Astrocyte of the hippocampus (primary cell): ENCODE results near the gene PDZD4.

Source experiments
- DNase-seq: peaks from one replicate; pipeline ENCODE4 v3.0.0; 2011; ENCODE audit warnings: low read depth, low spot score

The PDZD4 gene

GRCh38 chrX:153791104-153791852 is 39.1 kb downstream of the PDZD4 start:
- no peak for DNase-seq

- DNase-seq: no peak
Measured at GRCh38 chrX:153789654-153790053, 40.7 kb downstream of the PDZD4 start.

- no peak for DNase-seq
Measured at GRCh38 chrX:153786669-153787068, 43.7 kb downstream of the PDZD4 start.

GRCh38 chrX:153784325-153784967 is 45.9 kb downstream of the PDZD4 start:
- DNase-seq: no peak

GRCh38 chrX:153783378-153784013 is 46.8 kb downstream of the PDZD4 start:
- no peak for DNase-seq

GRCh38 chrX:153782871-153783270 is 47.5 kb downstream of the PDZD4 start:
- DNase-seq: no peak

GRCh38 chrX:153782313-153782712 is 48.0 kb downstream of the PDZD4 start:
- no peak for DNase-seq

GRCh38 chrX:153781428-153782047 is 48.8 kb downstream of the PDZD4 start:
- DNase-seq: no peak

GRCh38 chrX:153780678-153781427 is 49.5 kb downstream of the PDZD4 start, which contains the start of gene SRPK3:
Gene SRPK3, plus strand, starts transcription at chrX:153781041. Its CDS starts 46 bp downstream, at chrX:153781087.
- DNase-seq: peak; percentile 55

- no peak for DNase-seq
Measured at GRCh38 chrX:153779891-153780677, 50.3 kb downstream of the PDZD4 start.

GRCh38 chrX:153778684-153779101 is 51.7 kb downstream of the PDZD4 start:
- DNase-seq: no peak

GRCh38 chrX:153778181-153778580 is 52.2 kb downstream of the PDZD4 start:
- DNase-seq: no peak

GRCh38 chrX:153777261-153778090 is 52.9 kb downstream of the PDZD4 start:
- DNase-seq: no peak

GRCh38 chrX:153776611-153777045 is 53.7 kb downstream of the PDZD4 start:
- no peak for DNase-seq

GRCh38 chrX:153776120-153776599 is 54.2 kb downstream of the PDZD4 start:
- no peak for DNase-seq

- no peak for DNase-seq
Measured at GRCh38 chrX:153775293-153776119, 54.8 kb downstream of the PDZD4 start.

- DNase-seq: no peak
Measured at GRCh38 chrX:153774576-153775292, 55.6 kb downstream of the PDZD4 start.
